SW480 (cell line): Measurements from ENCODE around the gene PUS3.
A peak's percentile ranks its signal among the peaks of the same experiment; 100 is the strongest.
"Not testable (repeated sequence)": the region's sequence is repeated elsewhere in the genome, so short reads cannot be mapped to it uniquely, and the experiment has no call there.

Source experiments
- DNase-seq: peaks from one replicate; pipeline ENCODE4 v3.0.0-alpha.2; 2016; ENCODE audit warnings: low spot score

Gene PUS3

GRCh38 chr11:125921042-125921441, 18.0 kb upstream of the PUS3 start:
- DNase-seq = no peak

GRCh38 chr11:125918140-125918840, 15.3 kb upstream of the PUS3 start:
- DNase-seq = no peak

- no peak for DNase-seq
Observed at GRCh38 chr11:125916683-125917347, 13.8 kb upstream of the PUS3 start.

GRCh38 chr11:125914601-125915000, 11.6 kb upstream of the PUS3 start:
- DNase-seq = not testable (repeated sequence)

- no peak for DNase-seq
Observed at GRCh38 chr11:125910226-125910849, 7.3 kb upstream of the PUS3 start.

- DNase-seq = no peak
Observed at GRCh38 chr11:125904678-125905077, 1.7 kb upstream of the PUS3 start.

- no peak for DNase-seq
Observed at GRCh38 chr11:125903711-125904659, 979 bp upstream of the PUS3 start, which contains the start of gene DDX25. DDX25 (plus strand) TSS chr11:125904508; CDS start chr11:125904518, 10 bp downstream.

GRCh38 chr11:125902277-125902926, 604 bp downstream of the PUS3 start:
- DNase-seq = no peak

GRCh38 chr11:125901872-125902271, 1.1 kb downstream of the PUS3 start:
- no peak for DNase-seq

GRCh38 chr11:125892994-125893393, 10.0 kb downstream of the PUS3 start:
- DNase-seq = no peak

GRCh38 chr11:125892071-125892470, 10.9 kb downstream of the PUS3 start:
- no peak for DNase-seq

- no peak for DNase-seq
Observed at GRCh38 chr11:125890447-125891100, 12.4 kb downstream of the PUS3 start.

GRCh38 chr11:125887373-125888324, 15.4 kb downstream of the PUS3 start, which contains the start of gene HYLS1:
HYLS1 (plus strand) TSS chr11:125887668; CDS start chr11:125899369, 11,701 bp downstream.
- DNase-seq = peak; percentile 93

- no peak for DNase-seq
Observed at GRCh38 chr11:125886997-125887372, 16.0 kb downstream of the PUS3 start.

- no peak for DNase-seq
Observed at GRCh38 chr11:125883375-125883774, 19.6 kb downstream of the PUS3 start.

GRCh38 chr11:125881291-125881690, 21.7 kb downstream of the PUS3 start:
- DNase-seq = no peak

GRCh38 chr11:125874556-125875124, 28.4 kb downstream of the PUS3 start:
- peak; percentile 78 for DNase-seq

- DNase-seq = no peak
Observed at GRCh38 chr11:125873881-125874555, 29.0 kb downstream of the PUS3 start.

- peak; percentile 8 for DNase-seq
Observed at GRCh38 chr11:125872138-125872491, 30.9 kb downstream of the PUS3 start.
